Left renal cortex interstitium (tissue), 4 donors: ENCODE measurements around the gene IGDCC3. TPM values are rescaled to one million over a fixed set of nuclear protein-coding genes. Genes with fewer than 3 reads are reported as not detected.

Experiments used
- DNase-seq, 4 donors: peaks; one replicate each; pipeline ENCODE4 v3.0.0-alpha.2; 2013; ENCODE audit warnings: low read depth in 4 of 4, low spot score in 2 of 4, missing footprints in 1 of 4
- polyA plus RNA-seq, 4 donors: library from polyadenylated mRNA; unstranded; fragments of 120-200 nt; gene quantifications; one replicate each; pipeline ENCODE4 v1.2.1, GENCODE V29; 2013; ENCODE audit not compliant: insufficient read length in 4 of 4

IGDCC3 gene
- polyA plus RNA-seq: 10 to 100 TPM in 1 of 4 donors, 1 to 10 TPM in 3; 7.9 to 12.8 (median 8.7) TPM

- no peak for DNase-seq
Measured at GRCh38 chr15:65377976-65378366, at the start of gene IGDCC3. TSS of gene IGDCC3 (minus strand) at chr15:65378002. CDS start at chr15:65377788, 214 bp downstream.

GRCh38 chr15:65426216-65426853 is 48.5 kb upstream of the IGDCC3 start:
- DNase-seq: no peak

- DNase-seq: no peak
Measured at GRCh38 chr15:65424683-65425082, 46.9 kb upstream of the IGDCC3 start.

GRCh38 chr15:65423976-65424679 is 46.3 kb upstream of the IGDCC3 start:
- DNase-seq: no peak

GRCh38 chr15:65423150-65423975 is 45.6 kb upstream of the IGDCC3 start:
- no peak for DNase-seq

- DNase-seq: peak in 1 of 4 donors; percentile 73
Measured at GRCh38 chr15:65421360-65422215, 43.8 kb upstream of the IGDCC3 start.

- DNase-seq: no peak
Measured at GRCh38 chr15:65420975-65421359, 43.2 kb upstream of the IGDCC3 start.

- DNase-seq: no peak
Measured at GRCh38 chr15:65418596-65418995, 40.8 kb upstream of the IGDCC3 start.

GRCh38 chr15:65416845-65417416 is 39.1 kb upstream of the IGDCC3 start:
- DNase-seq: no peak

- no peak for DNase-seq
Measured at GRCh38 chr15:65414841-65415621, 37.2 kb upstream of the IGDCC3 start.

- no peak for DNase-seq
Measured at GRCh38 chr15:65413760-65414144, 36.0 kb upstream of the IGDCC3 start.

- DNase-seq: no peak
Measured at GRCh38 chr15:65413051-65413759, 35.4 kb upstream of the IGDCC3 start.

- no peak for DNase-seq
Measured at GRCh38 chr15:65412556-65412955, 34.8 kb upstream of the IGDCC3 start.

GRCh38 chr15:65411465-65412071 is 33.8 kb upstream of the IGDCC3 start:
- no peak for DNase-seq

- no peak for DNase-seq
Measured at GRCh38 chr15:65410972-65411371, 33.2 kb upstream of the IGDCC3 start.

GRCh38 chr15:65410036-65410435 is 32.2 kb upstream of the IGDCC3 start:
- no peak for DNase-seq

GRCh38 chr15:65409036-65409631 is 31.3 kb upstream of the IGDCC3 start:
- DNase-seq: no peak
